GM23338 (cell line): ENCODE data around the gene ADAMTS20. TPM values are rescaled to one million over a fixed set of nuclear protein-coding genes. Genes with fewer than 3 reads are reported as not detected.

ENCODE experiments used
- ATAC-seq: fragments of 200-7000 bp; cut with Tn5 transposase; 3 replicates; pipeline ENCODE4 v1.9.1; 2020
- DNase-seq: peaks from one replicate; pipeline ENCODE4 v3.0.0-alpha.2; 2015; ENCODE audit warnings: low spot score
- H2AFZ ChIP-seq: fragments of 200-600 bp; sonication (generic); 2 replicates; pipeline ENCODE4 v1.8.0; 2016; ENCODE audit warnings: antibody characterized with exemption, mild to moderate bottlenecking, moderate library complexity
- H3F3A ChIP-seq: fragments of 200-600 bp; sonication (generic); replicated peaks from 2 replicates; pipeline ENCODE4 v1.8.0; 2017; ENCODE audit warnings: antibody characterized with exemption, mixed run types, low read depth
- H3K27ac ChIP-seq: fragments of 200-600 bp; sonication (generic); 2 replicates; pipeline ENCODE4 v1.6.1; 2016; ENCODE audit warnings: low read depth
- H3K27me3 ChIP-seq: fragments of 200-600 bp; sonication (generic); 2 replicates; pipeline ENCODE4 v1.8.0; 2016; ENCODE audit warnings: mild to moderate bottlenecking, mixed run types, moderate library complexity; ENCODE audit not compliant: insufficient read depth
- H3K36me3 ChIP-seq: fragments of 200-600 bp; sonication (generic); 2 replicates; pipeline ENCODE4 v1.8.0; 2016; ENCODE audit warnings: mild to moderate bottlenecking; ENCODE audit not compliant: insufficient read depth
- H3K4me1 ChIP-seq: fragments of 200-600 bp; sonication (generic); 2 replicates; pipeline ENCODE4 v1.8.0; 2016; ENCODE audit warnings: mild to moderate bottlenecking, moderate library complexity; ENCODE audit not compliant: insufficient read depth
- H3K4me2 ChIP-seq: fragments of 200-600 bp; sonication (generic); 2 replicates; pipeline ENCODE4 v1.7.1; 2017; ENCODE audit warnings: mixed run types
- H3K4me3 ChIP-seq: fragments of 200-600 bp; sonication (generic); 2 replicates; pipeline ENCODE4 v1.6.1; 2016; ENCODE audit warnings: mixed run types
- H3K79me2 ChIP-seq: fragments of 200-600 bp; sonication (generic); replicated peaks from 2 replicates; pipeline ENCODE4 v1.8.0; 2017; ENCODE audit warnings: mild to moderate bottlenecking; ENCODE audit not compliant: insufficient read depth
- H3K9me2 ChIP-seq: fragments of 200-600 bp; sonication (generic); 2 replicates; pipeline ENCODE4 v1.8.0; 2017; ENCODE audit not compliant: insufficient read depth
- H4K20me1 ChIP-seq: fragments of 200-600 bp; sonication (generic); replicated peaks from 2 replicates; pipeline ENCODE4 v1.8.0; 2017; ENCODE audit warnings: mild to moderate bottlenecking; ENCODE audit not compliant: insufficient read depth
- H3K27ac Mint-ChIP-seq: 2 replicates; pipeline ENCODE4 v1.8.0; 2020; ENCODE audit warnings: inconsistent platforms, mild to moderate bottlenecking, moderate library complexity, mixed read lengths
- H3K27me3 Mint-ChIP-seq: 3 replicates; pipeline ENCODE4 v1.8.0; 2022; ENCODE audit warnings: low read depth, mild to moderate bottlenecking, moderate library complexity, mixed read lengths, inconsistent platforms; ENCODE audit not compliant: insufficient read depth, poor library complexity
- H3K36me3 Mint-ChIP-seq: 3 replicates; pipeline ENCODE4 v1.8.0; 2021; ENCODE audit warnings: low read depth, mild to moderate bottlenecking, inconsistent platforms, moderate library complexity, mixed read lengths
- H3K4me1 Mint-ChIP-seq: 3 replicates; pipeline ENCODE4 v1.8.0; 2020; ENCODE audit warnings: mild to moderate bottlenecking, inconsistent platforms, mixed read lengths
- H3K4me3 Mint-ChIP-seq: 3 replicates; pipeline ENCODE4 v1.8.0; 2021; ENCODE audit warnings: moderate library complexity, mild to moderate bottlenecking, inconsistent platforms, mixed read lengths
- H3K9me3 Mint-ChIP-seq: 3 replicates; pipeline ENCODE4 v1.8.0; 2020; ENCODE audit warnings: moderate library complexity, mild to moderate bottlenecking, inconsistent platforms, mixed read lengths
- CREB1 ChIP-seq: fragments of 250-450 bp; sonication (Bioruptor Pico); IDR thresholded peaks from 2 replicates; pipeline ENCODE4 v1.5.0; 2020; ENCODE audit warnings: low read depth, mild to moderate bottlenecking, moderate library complexity
- CTCF ChIP-seq, 2 experiments: fragments of 200-600 bp in 1 of 2; sonication (generic) in 1 of 2; conservative IDR thresholded peaks; 2 replicates each; pipeline versions ENCODE4 v1.5.1 to v1.6.1; 2016 to 2017; ENCODE audit warnings: antibody characterized with exemption in 2 of 2, low read depth in 2 of 2, mild to moderate bottlenecking in 2 of 2, moderate library complexity in 1 of 2
- ETS1 ChIP-seq: IDR thresholded peaks from 2 replicates; pipeline ENCODE4 v1.6.1; 2016; ENCODE audit warnings: antibody characterized with exemption
- EZH2 ChIP-seq: fragments of 200-600 bp; sonication (generic); IDR thresholded peaks from one replicate; pipeline ENCODE4 v1.8.0; 2017; ENCODE audit warnings: antibody characterized with exemption, mild to moderate bottlenecking, low read depth; ENCODE audit not compliant: unreplicated experiment
- EZH2phosphoT487 ChIP-seq: fragments of 200-600 bp; sonication (generic); IDR thresholded peaks from one replicate; pipeline ENCODE4 v1.8.1; 2018; ENCODE audit warnings: antibody characterized with exemption; ENCODE audit not compliant: unreplicated experiment
- JUNB ChIP-seq: IDR thresholded peaks from one replicate; pipeline ENCODE4 v1.6.1; 2016; ENCODE audit warnings: antibody characterized with exemption; ENCODE audit not compliant: unreplicated experiment
- NANOG ChIP-seq: IDR thresholded peaks from 2 replicates; pipeline ENCODE4 v1.6.1; 2016; ENCODE audit warnings: antibody characterized with exemption, borderline replicate concordance
- POLR2AphosphoS5 ChIP-seq: IDR thresholded peaks from 2 replicates; pipeline ENCODE4 v1.6.1; 2016; ENCODE audit warnings: antibody characterized with exemption, low read depth
- REST ChIP-seq: IDR thresholded peaks from one replicate; pipeline ENCODE4 v1.6.1; 2018; ENCODE audit warnings: antibody characterized with exemption; ENCODE audit not compliant: unreplicated experiment
- STAT1 ChIP-seq: IDR thresholded peaks from one replicate; pipeline ENCODE4 v1.6.1; 2016; ENCODE audit warnings: antibody characterized with exemption; ENCODE audit not compliant: unreplicated experiment
- ZNF114 ChIP-seq: fragments of 250-450 bp; sonication (Bioruptor Pico); IDR thresholded peaks from 2 replicates; pipeline ENCODE4 v1.5.0; 2020; ENCODE audit warnings: mild to moderate bottlenecking, moderate library complexity
- ZNF331 ChIP-seq: fragments of 250-450 bp; sonication (Bioruptor Pico); IDR thresholded peaks from 2 replicates; pipeline ENCODE4 v1.5.0; 2020; ENCODE audit warnings: low read depth, mild to moderate bottlenecking, moderate library complexity
- ZNF462 ChIP-seq: fragments of 250-450 bp; sonication (Bioruptor Pico); IDR thresholded peaks from 2 replicates; pipeline ENCODE4 v1.5.0; 2020; ENCODE audit warnings: mild to moderate bottlenecking, moderate library complexity
- polyA plus RNA-seq: library from polyadenylated mRNA; unstranded; fragments of >200 nt; fragmentation: Nextera tagmentation; extraction: Ambion mirVana; gene quantifications from 2 replicates; pipeline ENCODE4 v1.2.1, GENCODE V29; 2016
- total RNA-seq: library from RNA; depleted of rRNA; stranded (reverse); fragments of >200 nt; shearing (Covaris generic); gene quantifications from 2 replicates; pipeline ENCODE4 v1.2.3, GENCODE V29; 2014

ADAMTS20 gene
- total and polyA plus RNA-seq, 2 experiments from 2014 or later: 2.0 to 9.3 TPM

- Histone ChIP-seq H3K79me2 (no peaks in the 10 kb centered on the region), H3K9me2 (peaks cover 9% of the 10 kb centered on the region; the same call in 1 of the 2 replicates), H4K20me1 (no peaks in the 10 kb centered on the region), H3K4me1 (no peaks in the 10 kb centered on the region), H3F3A (no peaks in the 10 kb centered on the region), H3K27me3 (no peaks in the 10 kb centered on the region), H3K4me3 (no peak overlapping the region), H3K36me3 (no peaks in the 10 kb centered on the region), H2AFZ (no peak overlapping the region), H3K27ac (no peak overlapping the region), H3K4me2 (no peak overlapping the region)
- no peak overlapping the region for H3K4me3 Mint-ChIP-seq
- no peaks in the 10 kb centered on the region; the same call in 2 of the 3 replicates for H3K9me3 Mint-ChIP-seq
- H3K4me1 Mint-ChIP-seq: no peaks in the 10 kb centered on the region
- no peaks in the 10 kb centered on the region for H3K27me3 Mint-ChIP-seq
- DNase-seq (no peak), ATAC-seq (no peak)
- no peak overlapping the region for H3K27ac Mint-ChIP-seq
- TF ChIP-seq ZNF114 (CRISPR knock-in tag): no peak
- no peak for TF ChIP-seq CTCF (conservative IDR thresholded peaks at IDR 0.05; ENCODE audit: low read depth in 2 of 2)
- no peak for TF ChIP-seq NANOG
- no peak for TF ChIP-seq EZH2
- TF ChIP-seq ETS1: no peak
- no peak for TF ChIP-seq EZH2phosphoT487
- TF ChIP-seq CREB1 (CRISPR knock-in tag): no peak
- no peak for TF ChIP-seq ZNF331 (CRISPR knock-in tag)
- TF ChIP-seq POLR2AphosphoS5: no peak
- TF ChIP-seq JUNB: no peak
- no peak for TF ChIP-seq REST
- no peak for TF ChIP-seq ZNF462 (CRISPR knock-in tag)
- no peak for TF ChIP-seq STAT1
- no peaks in the 10 kb centered on the region for H3K36me3 Mint-ChIP-seq
Observed at GRCh38 chr12:43320281-43320680, 231.7 kb downstream of the ADAMTS20 start.
